Liver (tissue), 9 donors: ENCODE data around the gene GPT2. TPM values are rescaled to one million over a fixed set of nuclear protein-coding genes. Genes with fewer than 3 reads are reported as not detected.

ENCODE experiments used
- DNase-seq: peaks from one replicate; pipeline ENCODE4 v3.0.0-alpha.2; 2017; ENCODE audit warnings: low spot score
- H3K27ac ChIP-seq, 2 donors: one replicate each; pipeline ENCODE4 v1.7.0; 2013; ENCODE audit warnings: inconsistent platforms in 2 of 2, low read length in 2 of 2, control low read depth in 1 of 2, low read depth in 1 of 2, mild to moderate bottlenecking in 1 of 2
- H3K27me3 ChIP-seq, 4 donors: one replicate each; pipeline versions ENCODE4 v1.6.1 to v1.7.0; 2013; ENCODE audit warnings: low read length in 3 of 4, inconsistent platforms in 1 of 4, mild to moderate bottlenecking in 1 of 4, moderate library complexity in 1 of 4; ENCODE audit not compliant: control insufficient read depth in 4 of 4, insufficient read depth in 4 of 4
- H3K36me3 ChIP-seq, 4 donors: one replicate each; pipeline versions ENCODE4 v1.6.1 to v1.7.0; 2013; ENCODE audit warnings: low read length in 3 of 4, mild to moderate bottlenecking in 3 of 4, low read depth in 1 of 4, moderate library complexity in 1 of 4; ENCODE audit not compliant: control insufficient read depth in 4 of 4, insufficient read depth in 3 of 4
- H3K4me1 ChIP-seq, 4 donors: one replicate each; pipeline versions ENCODE4 v1.6.1 to v1.7.0; 2013; ENCODE audit warnings: low read length in 3 of 4, mild to moderate bottlenecking in 3 of 4, moderate library complexity in 1 of 4; ENCODE audit not compliant: control insufficient read depth in 4 of 4, insufficient read depth in 4 of 4
- H3K4me3 ChIP-seq, 3 donors: one replicate each; pipeline versions ENCODE4 v1.6.1 to v1.7.0; 2013; ENCODE audit warnings: low read length in 3 of 3, control low read depth in 1 of 3, low read depth in 1 of 3, mild to moderate bottlenecking in 1 of 3
- H3K9ac ChIP-seq, 2 donors: one replicate each; pipeline ENCODE4 v1.7.0; 2013; ENCODE audit warnings: low read length in 2 of 2, mild to moderate bottlenecking in 2 of 2, moderate library complexity in 2 of 2, control low read depth in 1 of 2, low read depth in 1 of 2
- H3K9me3 ChIP-seq, 4 donors: one replicate each; pipeline versions ENCODE4 v1.6.1 to v1.7.0; 2013; ENCODE audit warnings: low read length in 3 of 4; ENCODE audit not compliant: control insufficient read depth in 4 of 4
- EGR1 ChIP-seq, 2 donors: IDR thresholded peaks; 2 replicates each; pipeline ENCODE4 v1.6.1; 2016 to 2018; ENCODE audit warnings: antibody characterized with exemption in 2 of 2, low read depth in 2 of 2
- FOXA2 ChIP-seq: IDR thresholded peaks from 2 replicates; pipeline ENCODE4 v1.6.1; 2016; ENCODE audit warnings: antibody characterized with exemption
- HNF4G ChIP-seq: IDR thresholded peaks from 2 replicates; pipeline ENCODE4 v1.6.1; 2016; ENCODE audit warnings: antibody characterized with exemption
- RAD21 ChIP-seq, 2 donors: IDR thresholded peaks; 2 replicates each; pipeline ENCODE4 v1.6.1; 2016; ENCODE audit warnings: antibody characterized with exemption in 2 of 2, mild to moderate bottlenecking in 2 of 2
- RXRA ChIP-seq, 2 donors: IDR thresholded peaks; 2 replicates each; pipeline ENCODE4 v1.6.1; 2017 to 2018; ENCODE audit warnings: antibody characterized with exemption in 2 of 2, mild to moderate bottlenecking in 1 of 2
- SP1 ChIP-seq: IDR thresholded peaks from 2 replicates; pipeline ENCODE4 v1.6.1; 2018; ENCODE audit warnings: antibody characterized with exemption, mild to moderate bottlenecking
- TAF1 ChIP-seq: conservative IDR thresholded peaks from 2 replicates; pipeline ENCODE4 v1.6.1; 2016; ENCODE audit warnings: antibody characterized with exemption, mild to moderate bottlenecking
- WGBS: extraction: QIAGEN DNeasy Blood & Tissue Kit; methylation state at CpG from one replicate; pipeline ENCODE4 v1.1.7; 2013; 5-methylcytosine and 5-hydroxymethylcytosine counted together
- polyA plus RNA-seq, 2 donors: library from polyadenylated mRNA; stranded (reverse) in 1 of 2; unstranded in 1 of 2; fragments of 200-250 nt in 1 of 2; fragments of >200 nt in 1 of 2; fragmentation: Nextera tagmentation in 1 of 2; extraction: Ambion mirVana in 1 of 2; gene quantifications; one replicate each; pipeline versions ENCODE4 v1.2.1 to v1.2.3, GENCODE V29; 2013 to 2015
- total RNA-seq, 2 donors: library from RNA; depleted of rRNA; stranded (reverse); fragments of >200 nt; gene quantifications; one replicate each; pipeline ENCODE4 v1.2.3, GENCODE V29; 2014
- TF ChIP-seq, protein P1 (sequence below): IDR thresholded peaks from 2 replicates; pipeline ENCODE4 v1.6.1; 2016; ENCODE audit warnings: antibody characterized with exemption
- TF ChIP-seq, protein P2 (sequence below): IDR thresholded peaks from 2 replicates; pipeline ENCODE4 v1.6.1; 2016; ENCODE audit warnings: antibody characterized with exemption
- donor health status: healthy.
- donor health status: healthy.
- donor health status: healthy.
- donor health status: healthy.
- donor health status: healthy.

GPT2 gene
- total and polyA plus RNA-seq, 4 donors = 6.8 to 78.3 (median 47.0) TPM

DNA sequence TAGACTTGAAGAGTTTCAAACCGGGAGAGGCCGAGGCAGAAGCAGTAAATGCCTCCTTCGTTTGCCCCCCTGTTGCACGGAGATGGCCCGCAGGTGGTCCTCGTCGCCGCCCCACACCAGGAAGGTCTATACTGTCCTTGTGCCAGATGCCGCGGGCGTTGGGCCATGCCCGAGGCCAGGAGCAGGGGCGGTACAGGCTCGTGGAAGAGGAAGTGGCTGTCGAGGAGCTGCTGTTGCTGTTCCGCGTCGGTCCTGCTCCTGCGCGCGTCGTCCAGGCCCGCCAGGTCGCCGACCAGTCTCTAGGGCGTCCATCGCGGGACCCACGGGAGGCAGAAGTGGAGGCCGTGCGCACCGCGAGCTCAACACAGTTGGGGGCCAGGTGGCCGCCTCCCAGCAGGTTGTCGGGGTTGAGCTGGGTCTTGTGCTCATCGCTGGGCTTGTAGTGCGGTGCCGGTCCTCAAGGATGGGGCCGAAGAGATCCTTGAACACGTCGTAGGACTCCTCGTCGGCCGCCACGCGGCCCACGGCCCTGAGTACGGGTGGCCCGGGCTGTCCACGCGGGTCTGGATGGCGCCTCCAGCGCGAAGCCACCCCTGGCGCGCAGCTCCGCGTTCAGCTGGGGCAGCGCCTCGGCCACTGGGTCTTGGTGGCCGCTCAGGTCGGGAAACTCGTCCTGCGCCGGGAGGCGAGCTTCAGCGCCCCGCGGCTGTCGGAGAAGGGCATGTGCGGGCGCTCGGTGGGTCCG, 40.1 kb upstream of the GPT2 start:
- Histone ChIP-seq H3K9me3 (peaks cover 0 to 2% (median 0%) of the 10 kb centered on the region in 4 donors), H3K9ac (no peak overlapping the region), H3K4me1 (peaks cover 0 to 12% (median 7%) of the 10 kb centered on the region in 4 donors), H3K4me3 (no peak overlapping the region), H3K27me3 (no peaks in the 10 kb centered on the region), H3K36me3 (no peaks in the 10 kb centered on the region), H3K27ac (no peak overlapping the region)
- DNase-seq = no peak
- WGBS = 58% methylated on average over 74 of the region's 74 CpGs
- no peak for TF ChIP-seq HNF4G
- no peak for TF ChIP-seq TAF1
- no peak for TF ChIP-seq SP1
- TF ChIP-seq RAD21 (IDR thresholded peaks at IDR 0.05) = no peak

DNA sequence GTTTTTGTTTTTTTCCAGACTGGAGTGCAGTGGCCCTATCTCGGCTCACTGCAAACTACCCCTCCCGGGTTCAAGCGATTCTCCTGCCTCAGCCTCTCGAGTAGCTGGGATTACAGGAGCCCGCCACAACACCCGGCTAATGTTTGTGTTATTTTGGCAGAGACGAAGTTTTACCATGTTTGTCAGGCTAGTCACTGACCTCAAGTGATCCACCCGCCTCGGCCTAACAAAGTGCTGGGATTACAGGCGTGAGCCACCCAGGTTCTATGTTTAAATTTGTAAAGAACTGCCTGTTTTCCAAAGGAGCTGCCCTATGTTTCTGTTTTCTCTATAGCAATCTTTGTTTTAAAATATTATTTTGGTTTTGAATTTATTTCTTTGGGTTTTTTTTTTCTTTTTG, 39.4 kb upstream of the GPT2 start:
- H3K4me1 ChIP-seq = peaks cover 0 to 9% (median 5%) of the 10 kb centered on the region in 4 donors
- H3K27me3 ChIP-seq = no peaks in the 10 kb centered on the region
- H3K9ac ChIP-seq = no peak overlapping the region
- TF ChIP-seq, protein P1, sequence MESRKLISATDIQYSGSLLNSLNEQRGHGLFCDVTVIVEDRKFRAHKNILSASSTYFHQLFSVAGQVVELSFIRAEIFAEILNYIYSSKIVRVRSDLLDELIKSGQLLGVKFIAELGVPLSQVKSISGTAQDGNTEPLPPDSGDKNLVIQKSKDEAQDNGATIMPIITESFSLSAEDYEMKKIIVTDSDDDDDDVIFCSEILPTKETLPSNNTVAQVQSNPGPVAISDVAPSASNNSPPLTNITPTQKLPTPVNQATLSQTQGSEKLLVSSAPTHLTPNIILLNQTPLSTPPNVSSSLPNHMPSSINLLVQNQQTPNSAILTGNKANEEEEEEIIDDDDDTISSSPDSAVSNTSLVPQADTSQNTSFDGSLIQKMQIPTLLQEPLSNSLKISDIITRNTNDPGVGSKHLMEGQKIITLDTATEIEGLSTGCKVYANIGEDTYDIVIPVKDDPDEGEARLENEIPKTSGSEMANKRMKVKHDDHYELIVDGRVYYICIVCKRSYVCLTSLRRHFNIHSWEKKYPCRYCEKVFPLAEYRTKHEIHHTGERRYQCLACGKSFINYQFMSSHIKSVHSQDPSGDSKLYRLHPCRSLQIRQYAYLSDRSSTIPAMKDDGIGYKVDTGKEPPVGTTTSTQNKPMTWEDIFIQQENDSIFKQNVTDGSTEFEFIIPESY = no peak
- TF ChIP-seq, protein P2, sequence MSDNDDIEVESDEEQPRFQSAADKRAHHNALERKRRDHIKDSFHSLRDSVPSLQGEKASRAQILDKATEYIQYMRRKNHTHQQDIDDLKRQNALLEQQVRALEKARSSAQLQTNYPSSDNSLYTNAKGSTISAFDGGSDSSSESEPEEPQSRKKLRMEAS = no peak
- TF ChIP-seq RXRA (IDR thresholded peaks at IDR 0.05) = peak in 1 of 2 donors; percentile 64
- no peak for DNase-seq
- H3K27ac ChIP-seq = no peak overlapping the region
- H3K9me3 ChIP-seq = peaks cover 0 to 2% (median 0%) of the 10 kb centered on the region in 4 donors
- H3K4me3 ChIP-seq = no peak overlapping the region
- 46% methylated on average over 10 of the region's 10 CpGs for WGBS
- no peaks in the 10 kb centered on the region for H3K36me3 ChIP-seq

DNA sequence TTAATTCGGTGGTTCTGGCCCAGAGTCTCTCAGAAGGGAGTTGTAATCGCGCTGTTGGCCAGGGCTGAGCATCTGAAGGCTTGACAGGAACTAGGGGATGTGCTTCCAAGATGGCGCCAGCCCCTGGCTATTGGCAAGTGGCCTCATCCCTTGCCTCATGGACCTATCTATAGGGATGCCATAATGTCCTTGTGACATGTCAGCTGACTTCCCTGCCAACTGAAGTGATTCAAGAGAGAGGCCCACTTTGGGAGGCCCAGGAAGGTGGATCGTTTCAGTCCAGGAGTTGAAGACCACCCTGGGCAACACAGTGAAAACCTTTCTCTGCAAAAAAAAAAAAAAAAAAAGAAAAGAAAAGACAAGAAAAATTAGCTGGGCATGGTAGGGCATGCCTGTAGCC, 38.2 kb upstream of the GPT2 start:
- Histone ChIP-seq H3K4me1 (no peaks in the 10 kb centered on the region), H3K36me3 (no peaks in the 10 kb centered on the region), H3K4me3 (no peak overlapping the region), H3K9ac (no peak overlapping the region), H3K27ac (no peak overlapping the region), H3K9me3 (peaks cover 0 to 2% (median 0%) of the 10 kb centered on the region in 4 donors), H3K27me3 (no peaks in the 10 kb centered on the region)
- TF ChIP-seq FOXA2 (no peak), RAD21 (IDR thresholded peaks at IDR 0.05) (no peak), RXRA (IDR thresholded peaks at IDR 0.05) (no peak), EGR1 (IDR thresholded peaks at IDR 0.05; ENCODE audit: low read depth in 2 of 2) (no peak), HNF4G (no peak), SP1 (no peak)
- TF ChIP-seq, protein P2 = no peak
- TF ChIP-seq, protein P1 = no peak
- WGBS = 96% methylated on average over 5 of the region's 5 CpGs
- DNase-seq = no peak
